HCT116 (cell line): ENCODE results near the gene MED27. TPM values are rescaled to one million over a fixed set of nuclear protein-coding genes. Genes with fewer than 3 reads are reported as not detected.

Source experiments
- ATAC-seq: fragments of 200-7000 bp; cut with Tn5 transposase; 2 replicates; pipeline ENCODE4 v1.9.1; 2020; ENCODE audit warnings: mild to moderate bottlenecking, moderate library complexity
- BruUV-seq: library from RNA; stranded (reverse); fragments of 400-500 nt; replicated peaks from 2 replicates; lab custom pipeline; 2021; lab: Mats Ljungman, UMichigan
- CTCF ChIA-PET: fragments of 300-600 bp; sonication (Branson Sonifier 250); formaldehyde crosslinking; loops from one replicate; lab custom pipeline; 2021; ENCODE audit warnings: antibody characterized with exemption; lab: Charles Lee
- POLR2A ChIA-PET: fragments of 300-600, 350-600 bp; sonication (Branson Sonifier 250); formaldehyde crosslinking; loops from one replicate; lab custom pipeline; 2021; ENCODE audit warnings: antibody characterized with exemption; lab: Charles Lee
- RAD21 ChIA-PET, 2 experiments: fragments of 300-600 bp; sonication (Branson Sonifier 250); formaldehyde crosslinking; loops; one replicate each; lab custom pipeline; 2023; ENCODE audit warnings: low total read pairs in 2 of 2; ENCODE audit not compliant: uncharacterized antibody in 2 of 2, unreplicated experiment in 2 of 2, low non-redundant PET in 1 of 2; lab: Charles Lee
- DNase-seq: peaks from one replicate; pipeline ENCODE4 v3.0.0-alpha.2; 2010; ENCODE audit warnings: low read depth, low spot score
- H2AFZ ChIP-seq: fragments of 200-600 bp; shearing (Covaris generic), sonication (generic); 2 replicates; pipeline ENCODE4 v1.6.1; 2017; ENCODE audit warnings: low read depth, mixed run types, mixed read lengths, antibody characterized with exemption, low read length; ENCODE audit not compliant: poor library complexity, severe bottlenecking
- H3K27ac ChIP-seq: 2 replicates; pipeline ENCODE4 v1.5.1; 2012; ENCODE audit warnings: low read depth, low read length
- H3K27me3 ChIP-seq: fragments of 200-600 bp; sonication (generic); 2 replicates; pipeline ENCODE4 v1.6.1; 2016; ENCODE audit warnings: mixed run types, low read length, mixed read lengths; ENCODE audit not compliant: insufficient read depth
- H3K36me3 ChIP-seq, 2 experiments: fragments of 200-500 bp in 1 of 2; fragments of 200-600 bp in 1 of 2; sonication (Bioruptor generic) in 1 of 2; sonication (generic) in 1 of 2; 2 replicates each; pipeline versions ENCODE4 v1.5.1 to v1.6.1; 2014 to 2016; ENCODE audit warnings: low read length in 2 of 2, inconsistent platforms in 1 of 2, mixed read lengths in 1 of 2, mixed run types in 1 of 2; ENCODE audit not compliant: insufficient read depth in 2 of 2, control insufficient read depth in 1 of 2
- H3K4me1 ChIP-seq, 2 experiments: fragments of 200-600 bp in 1 of 2; sonication (generic) in 1 of 2; 2 replicates each; pipeline versions ENCODE4 v1.5.1 to v1.6.1; 2012 to 2017; ENCODE audit warnings: low read length in 2 of 2, inconsistent platforms in 1 of 2, mild to moderate bottlenecking in 1 of 2, mixed read lengths in 1 of 2, mixed run types in 1 of 2, moderate library complexity in 1 of 2; ENCODE audit not compliant: insufficient read depth in 2 of 2, control insufficient read depth in 1 of 2
- H3K4me2 ChIP-seq: fragments of 200-600 bp; sonication (generic); 2 replicates; pipeline ENCODE4 v1.6.1; 2017; ENCODE audit warnings: mixed run types, low read length, mixed read lengths
- H3K4me3 ChIP-seq, 2 experiments: fragments of 200-600 bp in 1 of 2; sonication (generic) in 1 of 2; replicated peaks in 1 of 2; 2 replicates each; pipeline ENCODE4 v1.5.1; 2011 to 2016; ENCODE audit warnings: low read length in 2 of 2, control low read depth in 1 of 2, low read depth in 1 of 2, mild to moderate bottlenecking in 1 of 2, mixed read lengths in 1 of 2, mixed run types in 1 of 2
- H3K79me2 ChIP-seq: fragments of 200-600 bp; sonication (generic); 2 replicates; pipeline ENCODE4 v1.6.1; 2017; ENCODE audit warnings: mild to moderate bottlenecking, mixed run types, low read length, moderate library complexity, mixed read lengths; ENCODE audit not compliant: insufficient read depth
- H3K9ac ChIP-seq: fragments of 200-600 bp; sonication (generic); 2 replicates; pipeline ENCODE4 v1.6.1; 2016; ENCODE audit warnings: low read length, mixed read lengths
- H3K9me2 ChIP-seq: fragments of 200-600 bp; sonication (generic), shearing (Covaris generic); 2 replicates; pipeline ENCODE4 v1.6.1; 2017; ENCODE audit warnings: mixed run types, mild to moderate bottlenecking, moderate library complexity; ENCODE audit not compliant: insufficient read depth
- H3K9me3 ChIP-seq, 2 experiments: fragments of 200-500 bp in 1 of 2; fragments of 200-600 bp in 1 of 2; sonication (Bioruptor generic) in 1 of 2; sonication (generic) in 1 of 2; 2 replicates each; pipeline ENCODE4 v1.6.1; 2014 to 2017; ENCODE audit warnings: low read length in 2 of 2, mixed read lengths in 2 of 2, inconsistent platforms in 1 of 2, low read depth in 1 of 2, mild to moderate bottlenecking in 1 of 2, mixed run types in 1 of 2, moderate library complexity in 1 of 2; ENCODE audit not compliant: control insufficient read depth in 1 of 2, insufficient read depth in 1 of 2
- H4K20me1 ChIP-seq: fragments of 200-600 bp; sonication (generic), shearing (Covaris generic); 2 replicates; pipeline ENCODE4 v1.6.1; 2017; ENCODE audit warnings: mixed run types, mild to moderate bottlenecking, moderate library complexity; ENCODE audit not compliant: insufficient read depth
- CBX3 ChIP-seq: IDR thresholded peaks from 2 replicates; pipeline ENCODE4 v1.6.1; 2012; ENCODE audit warnings: low read depth
- ELF1 ChIP-seq: IDR thresholded peaks from 2 replicates; pipeline ENCODE4 v1.6.1; 2012; ENCODE audit warnings: low read depth, borderline replicate concordance
- EZH2 ChIP-seq: fragments of 200-600 bp; sonication (generic); IDR thresholded peaks from 2 replicates; pipeline ENCODE4 v1.6.1; 2017; ENCODE audit warnings: antibody characterized with exemption, mixed run types
- EZH2phosphoT487 ChIP-seq: fragments of 200-600 bp; IDR thresholded peaks from 2 replicates; pipeline ENCODE4 v1.6.1; 2018; ENCODE audit warnings: antibody characterized with exemption, borderline replicate concordance
- FOSL1 ChIP-seq: IDR thresholded peaks from 2 replicates; pipeline ENCODE4 v1.6.1; 2012; ENCODE audit warnings: low read depth
- JUND ChIP-seq: IDR thresholded peaks from 2 replicates; pipeline ENCODE4 v1.6.1; 2012
- POLR2AphosphoS5 ChIP-seq: IDR thresholded peaks from 2 replicates; pipeline ENCODE4 v1.6.1; 2011; ENCODE audit warnings: mild to moderate bottlenecking, low read depth, low read length, moderate library complexity
- RAD21 ChIP-seq: IDR thresholded peaks from 2 replicates; pipeline ENCODE4 v1.6.1; 2012; ENCODE audit warnings: low read depth, mild to moderate bottlenecking
- SIN3A ChIP-seq: IDR thresholded peaks from 2 replicates; pipeline ENCODE4 v1.6.1; 2012; ENCODE audit warnings: low read depth
- SRF ChIP-seq: IDR thresholded peaks from 2 replicates; pipeline ENCODE4 v1.6.1; 2012; ENCODE audit warnings: low read depth
- TCF7L2 ChIP-seq: IDR thresholded peaks from 2 replicates; pipeline ENCODE4 v1.7.0; 2011; ENCODE audit warnings: borderline replicate concordance, inconsistent platforms; ENCODE audit not compliant: insufficient read depth, insufficient read length; ENCODE audit errors: extremely low read depth
- YY1 ChIP-seq: IDR thresholded peaks from 2 replicates; pipeline ENCODE4 v1.6.1; 2011; ENCODE audit warnings: low read length, low read depth, moderate library complexity, mild to moderate bottlenecking; ENCODE audit not compliant: insufficient replicate concordance; ENCODE audit errors: extremely low read depth
- ZFX ChIP-seq: fragments of 450-650 bp; IDR thresholded peaks from 2 replicates; pipeline ENCODE4 v1.6.1; 2017
- ZNF274 ChIP-seq: fragments of 200-500 bp; sonication (Bioruptor generic); IDR thresholded peaks from 2 replicates; pipeline ENCODE4 v1.6.1; 2014; ENCODE audit warnings: mild to moderate bottlenecking, low read depth, low read length, inconsistent platforms
- intact Hi-C: fragments of 100-400 bp; cut with micrococcal nuclease; formaldehyde crosslinking; loops from 2 replicates; pipeline ENCODE4 v1.10.0; 2022
- total RNA-seq: library from RNA; stranded (reverse); gene quantifications from one replicate; pipeline ENCODE4 v1.2.1, GENCODE V29; 2021; ENCODE audit not compliant: unreplicated experiment
- TF ChIP-seq, protein P1 (sequence below): IDR thresholded peaks from 2 replicates; pipeline ENCODE4 v1.6.1; 2012
- TF ChIP-seq, protein P2 (sequence below): IDR thresholded peaks from 2 replicates; pipeline ENCODE4 v1.6.1; 2012

The MED27 gene
- total RNA-seq, 1 experiment from 2014 or later, result 26.9 TPM

DNA sequence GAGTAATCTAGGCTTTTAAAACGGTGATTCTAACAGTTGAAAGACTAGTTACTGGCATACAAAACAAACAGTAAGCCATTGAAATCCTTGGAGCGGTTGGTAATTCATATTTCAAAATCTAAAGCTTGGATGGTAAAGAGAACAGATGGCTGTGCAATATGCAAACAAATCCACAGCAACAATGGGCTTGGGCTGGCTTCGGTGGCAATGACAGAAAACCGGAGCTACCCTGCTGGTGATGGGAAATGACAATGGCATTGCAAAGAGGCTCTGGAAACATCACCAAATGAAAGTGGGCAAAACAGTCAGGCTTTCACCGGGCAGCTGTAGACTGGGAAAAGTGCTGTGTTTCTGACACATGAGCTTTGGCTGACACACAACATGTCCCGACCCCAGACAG is 42.2 kb downstream of the MED27 start:
- H3K4me3 ChIP-seq, result no peak overlapping the region
- peaks cover 0 to 7% of the 10 kb centered on the region in 2 experiments; a peak in 2 of 4 replicates for H3K4me1 ChIP-seq
- no peaks in the 10 kb centered on the region for H3K36me3 ChIP-seq
- no peak overlapping the region for H3K9ac ChIP-seq
- ChIA-PET POLR2A (no interaction called here), CTCF (no interaction called here), RAD21 (no interaction called here)
- intact Hi-C loops, result no loop called here
- DNase-seq, result no peak
- H3K79me2 ChIP-seq, result peaks cover 29% of the 10 kb centered on the region
- no peak for ATAC-seq
- H3K9me2 ChIP-seq, result no peaks in the 10 kb centered on the region
- no peaks in the 10 kb centered on the region for H3K27me3 ChIP-seq
- no peak overlapping the region for H3K4me2 ChIP-seq
- no peak overlapping the region for H2AFZ ChIP-seq
- H3K9me3 ChIP-seq, result no peaks in the 10 kb centered on the region
- TF ChIP-seq RAD21 (no peak), EZH2 (no peak), ELF1 (no peak), ZFX (no peak), JUND (no peak), CBX3 (no peak), YY1 (no peak), EZH2phosphoT487 (no peak), SIN3A (no peak), SRF (no peak), ZNF274 (no peak), POLR2AphosphoS5 (no peak), FOSL1 (no peak), TCF7L2 (no peak)
- TF ChIP-seq, protein P1, sequence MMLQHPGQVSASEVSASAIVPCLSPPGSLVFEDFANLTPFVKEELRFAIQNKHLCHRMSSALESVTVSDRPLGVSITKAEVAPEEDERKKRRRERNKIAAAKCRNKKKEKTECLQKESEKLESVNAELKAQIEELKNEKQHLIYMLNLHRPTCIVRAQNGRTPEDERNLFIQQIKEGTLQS, result no peak
- TF ChIP-seq, protein P2, sequence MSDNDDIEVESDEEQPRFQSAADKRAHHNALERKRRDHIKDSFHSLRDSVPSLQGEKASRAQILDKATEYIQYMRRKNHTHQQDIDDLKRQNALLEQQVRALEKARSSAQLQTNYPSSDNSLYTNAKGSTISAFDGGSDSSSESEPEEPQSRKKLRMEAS, result no peak
- H4K20me1 ChIP-seq, result no peaks in the 10 kb centered on the region
- no peak overlapping the region for H3K27ac ChIP-seq
- BruUV-seq, result no TSS peak
